ENCODE results near the gene MRPL16.
"Not testable (repeated sequence)": the region's sequence is repeated elsewhere in the genome, so short reads cannot be mapped to it uniquely, and the experiment has no call there.

The MRPL16 gene

GRCh38 chr11:59810189-59810910 lies at the start of gene MRPL16:
MRPL16 (minus strand) TSS chr11:59810778; CDS start chr11:59810658, 120 bp downstream.
- peak; percentile 96 for DNase-seq

DNA sequence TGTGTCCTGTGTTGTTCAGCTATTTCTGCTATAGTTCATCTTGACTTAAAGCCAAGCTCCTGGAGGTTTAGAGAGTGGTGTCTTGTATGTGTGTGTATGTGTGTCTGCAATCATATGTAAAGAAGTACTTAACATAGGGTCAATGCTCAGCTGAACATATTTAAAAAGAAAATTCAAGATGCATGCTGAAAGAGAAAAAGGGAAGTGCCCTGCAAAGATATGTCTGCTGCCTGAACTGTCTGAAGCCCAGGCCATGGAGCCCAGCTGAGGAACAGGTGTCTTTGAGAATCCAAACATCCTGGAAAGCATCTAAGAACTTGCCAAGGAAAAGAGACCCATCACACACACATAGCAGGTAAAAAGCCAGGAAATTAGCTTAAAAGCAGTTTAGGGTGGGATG lies 49.1 kb upstream of the MRPL16 start:
- DNase-seq, result peak; percentile 67

DNA sequence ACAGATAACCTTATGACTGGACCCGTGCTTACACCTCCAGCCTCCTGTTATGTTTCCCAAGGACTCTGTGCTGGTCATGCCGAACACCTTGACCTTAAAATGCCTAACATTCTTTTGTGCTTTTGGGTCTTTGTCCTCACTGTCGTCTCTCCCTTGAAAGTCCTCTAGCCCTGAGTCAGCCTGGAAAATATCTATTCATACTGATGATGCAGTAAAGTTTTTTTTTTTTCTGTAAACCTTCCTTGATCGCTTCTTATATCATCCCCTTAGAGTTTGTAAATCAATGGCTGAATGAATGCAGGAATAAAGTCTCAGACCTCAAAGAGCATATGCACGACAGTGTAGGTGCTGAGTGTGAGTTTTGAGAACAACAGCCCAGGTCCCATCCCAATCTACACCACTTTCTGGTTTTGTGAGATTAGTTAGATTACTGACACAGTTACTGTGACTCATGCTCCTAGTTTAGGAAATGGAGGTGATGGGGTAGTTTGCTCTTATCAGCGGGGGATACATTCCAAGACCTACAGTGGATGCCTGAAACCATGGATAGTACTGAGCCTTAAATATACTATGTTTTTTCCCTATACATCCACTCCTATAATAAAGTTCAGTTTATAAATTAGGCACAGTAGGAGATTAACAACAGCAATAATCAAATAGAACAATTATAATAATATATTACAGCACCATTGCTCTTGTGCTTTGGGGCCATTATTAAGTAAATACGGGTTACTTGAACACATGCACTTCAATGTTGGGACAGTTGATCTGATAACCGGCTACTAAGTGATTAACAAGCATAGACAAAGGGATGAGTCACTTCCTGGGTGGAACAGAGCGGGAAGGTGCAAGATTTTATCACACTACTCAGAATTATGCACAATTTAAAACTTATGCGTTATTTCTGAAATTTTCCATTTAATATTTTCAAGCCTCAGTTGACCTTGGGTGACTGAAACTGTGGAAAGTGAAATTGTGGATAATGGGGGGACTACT lies 47.2 kb upstream of the MRPL16 start:
- peak; percentile 62 for DNase-seq

GRCh38 chr11:59854871-59855270 lies 44.3 kb upstream of the MRPL16 start:
- DNase-seq, result no peak

DNA sequence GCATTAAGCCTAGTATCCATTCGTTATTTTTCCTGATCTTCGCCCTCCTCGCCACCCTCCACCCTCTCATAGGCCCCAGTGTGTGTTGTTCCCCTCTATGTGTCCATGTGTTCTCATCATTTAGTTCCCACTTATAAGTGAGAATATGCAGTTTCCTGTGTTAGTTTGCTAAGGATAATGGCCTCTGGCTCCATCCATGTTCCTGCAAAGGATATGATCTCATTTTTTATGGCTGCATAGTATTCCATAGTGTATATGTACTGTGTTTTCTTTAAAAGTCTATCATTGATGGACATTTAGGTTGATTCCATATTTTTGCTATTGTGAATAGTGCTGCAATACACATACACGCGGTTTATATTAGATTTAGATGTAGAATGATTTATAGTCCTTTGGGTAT lies 40.8 kb upstream of the MRPL16 start:
- DNase-seq, result not testable (repeated sequence)

DNA sequence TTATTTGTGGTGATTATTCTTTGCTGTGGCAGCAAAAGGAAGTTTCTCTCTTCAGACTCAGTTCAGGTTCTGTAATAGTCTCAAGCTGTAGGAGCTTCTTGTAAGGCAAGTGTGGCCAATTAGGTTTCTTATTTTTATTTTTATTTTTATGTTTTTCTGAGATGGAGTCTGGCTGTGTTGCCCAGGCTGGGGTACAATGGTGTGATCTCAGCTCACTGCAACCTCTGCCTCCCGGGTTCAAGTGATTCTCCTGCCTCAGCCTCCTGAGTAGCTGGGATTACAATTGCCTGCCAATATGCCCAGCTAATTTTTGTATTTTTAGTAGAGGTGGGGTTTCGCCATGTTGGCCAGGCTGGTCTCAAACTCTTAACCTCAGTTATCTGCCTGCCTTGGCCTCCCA lies 39.0 kb upstream of the MRPL16 start:
- not testable (repeated sequence) for DNase-seq

DNA sequence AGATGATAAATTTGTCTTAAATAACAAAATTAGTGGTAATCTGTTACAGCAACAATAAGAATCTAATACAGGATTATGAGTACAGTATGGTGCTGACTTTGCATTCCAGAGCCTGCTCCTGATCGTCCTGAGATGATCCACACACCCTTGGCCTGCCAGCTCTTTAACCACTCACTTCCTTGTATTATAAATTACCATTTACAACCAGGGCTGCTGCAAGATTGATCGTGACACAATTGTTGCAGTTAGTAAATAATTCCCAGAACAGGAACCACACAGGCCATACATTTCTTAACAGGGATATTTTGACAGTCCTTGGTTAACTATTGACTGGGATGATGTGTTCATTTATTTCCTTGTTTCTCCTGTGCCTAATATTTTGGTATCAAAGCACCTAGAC lies 38.6 kb upstream of the MRPL16 start:
- DNase-seq, result no peak

GRCh38 chr11:59848439-59848838 lies 37.9 kb upstream of the MRPL16 start:
- not testable (repeated sequence) for DNase-seq

GRCh38 chr11:59847626-59848025 lies 37.0 kb upstream of the MRPL16 start:
- no peak for DNase-seq

DNA sequence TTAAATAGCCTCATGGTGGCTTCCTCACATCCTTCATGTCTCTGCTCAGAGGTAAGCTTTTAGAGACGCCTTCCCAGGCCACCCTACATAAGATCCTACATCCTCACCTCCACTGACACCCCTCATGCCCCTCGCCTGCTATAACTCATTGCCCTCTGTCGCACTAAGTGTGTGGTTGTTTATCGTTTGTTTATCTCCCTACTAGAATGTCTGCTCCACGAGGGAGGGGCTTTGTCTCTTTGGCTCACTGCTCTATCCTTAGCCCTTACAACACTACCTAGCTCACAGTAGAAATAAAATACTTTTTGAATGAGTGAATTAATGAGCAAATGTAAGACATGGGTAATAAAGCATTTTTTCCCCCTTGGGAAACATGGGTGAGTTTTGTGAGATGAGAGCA lies 36.0 kb upstream of the MRPL16 start:
- no peak for DNase-seq

- DNase-seq, result no peak
These were observed 34.8 kb upstream of the MRPL16 start, which contains the start of gene CBLIF for GRCh38 chr11:59845399-59845798. CBLIF (minus strand) TSS chr11:59845499; CDS start chr11:59845453, 46 bp downstream.

GRCh38 chr11:59842316-59842715 lies 31.7 kb upstream of the MRPL16 start:
- no peak for DNase-seq

- DNase-seq, result no peak
These were observed 30.9 kb upstream of the MRPL16 start for GRCh38 chr11:59841514-59841913.

- no peak for DNase-seq
These were observed 29.0 kb upstream of the MRPL16 start for GRCh38 chr11:59839615-59840014.

DNA sequence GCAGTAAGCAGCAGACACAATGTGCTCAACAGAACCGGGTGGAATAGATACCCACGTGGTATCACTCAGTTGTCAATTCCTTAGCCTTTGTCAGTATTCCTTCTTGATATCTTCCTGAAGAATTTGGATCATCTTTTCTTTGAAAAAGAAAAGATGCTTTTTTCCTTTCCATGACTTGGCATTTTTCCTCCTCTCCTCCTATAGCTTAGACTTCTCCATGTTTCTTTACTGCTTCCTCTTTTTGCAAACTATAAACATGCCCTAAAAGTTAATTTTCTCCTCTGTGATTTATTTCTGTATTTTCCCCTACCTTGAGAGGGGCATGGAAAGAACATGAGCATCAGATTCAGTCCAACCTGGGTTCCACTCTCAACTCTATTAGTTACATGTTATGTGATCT lies 23.0 kb upstream of the MRPL16 start:
- peak; percentile 48 for DNase-seq

DNA sequence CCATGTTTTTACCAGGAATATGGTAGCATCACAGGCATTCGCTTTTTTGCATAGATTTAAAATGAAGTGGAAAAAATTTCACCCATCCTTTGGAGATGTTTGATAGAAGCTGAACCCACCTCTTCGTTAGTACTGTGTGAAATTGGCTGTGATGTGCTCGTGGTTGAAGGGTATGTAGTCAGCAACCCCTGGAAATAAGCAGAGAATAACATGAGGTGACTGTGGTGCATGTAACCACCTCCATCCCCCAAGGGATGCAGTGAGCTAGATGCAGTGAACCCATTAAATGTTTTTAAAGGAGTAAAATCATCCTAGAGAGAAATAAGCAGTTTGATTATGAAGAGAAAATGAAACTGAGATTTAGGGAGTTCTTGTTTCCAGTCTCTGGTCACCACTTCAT lies 18.8 kb upstream of the MRPL16 start:
- no peak for DNase-seq

DNA sequence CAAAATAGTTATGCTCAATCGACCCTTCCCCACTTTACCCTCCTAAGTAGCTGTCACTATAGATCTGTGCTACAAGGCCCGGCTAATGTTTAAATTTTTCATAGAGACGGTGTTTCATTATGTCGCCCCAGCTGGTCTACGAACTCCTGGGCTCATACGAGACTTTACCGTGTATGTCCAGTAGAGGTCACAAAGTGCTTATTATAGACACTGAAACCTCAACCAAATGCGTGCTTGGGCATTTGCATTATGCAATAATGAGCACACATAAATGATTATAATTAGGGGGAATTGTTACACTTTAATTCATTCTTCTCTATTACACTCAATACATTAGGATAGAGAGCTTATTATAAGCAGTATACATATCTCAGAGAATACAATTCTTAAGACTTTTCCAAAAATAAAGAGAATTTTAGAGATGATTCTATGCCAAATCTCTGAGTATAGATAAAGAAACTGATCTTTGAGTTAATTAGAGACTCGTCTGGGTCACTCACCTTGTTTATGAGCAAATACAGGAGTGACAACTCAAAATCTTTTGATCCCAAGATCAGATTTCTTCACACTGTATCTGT lies 12.5 kb upstream of the MRPL16 start:
- DNase-seq, result peak; percentile 94

DNA sequence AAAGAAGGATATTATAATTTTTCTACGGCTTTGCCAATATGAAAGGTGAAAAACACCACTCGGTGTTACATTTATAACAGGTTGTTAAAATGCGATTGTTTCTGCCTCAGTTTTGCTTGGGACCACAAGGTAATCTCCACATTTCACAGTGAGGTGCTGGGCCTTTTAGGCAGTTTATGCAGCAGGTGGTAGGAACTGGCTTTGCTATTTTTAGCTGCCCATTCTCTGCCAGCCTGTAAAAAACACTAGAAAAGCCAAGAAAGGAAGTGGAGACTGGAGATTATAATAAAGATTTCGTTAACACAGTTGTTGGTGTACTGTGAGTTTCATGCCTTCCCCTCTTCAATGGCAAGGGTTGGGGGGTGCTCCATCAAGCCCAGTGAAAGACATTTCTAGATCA lies 8.0 kb upstream of the MRPL16 start:
- no peak for DNase-seq

DNA sequence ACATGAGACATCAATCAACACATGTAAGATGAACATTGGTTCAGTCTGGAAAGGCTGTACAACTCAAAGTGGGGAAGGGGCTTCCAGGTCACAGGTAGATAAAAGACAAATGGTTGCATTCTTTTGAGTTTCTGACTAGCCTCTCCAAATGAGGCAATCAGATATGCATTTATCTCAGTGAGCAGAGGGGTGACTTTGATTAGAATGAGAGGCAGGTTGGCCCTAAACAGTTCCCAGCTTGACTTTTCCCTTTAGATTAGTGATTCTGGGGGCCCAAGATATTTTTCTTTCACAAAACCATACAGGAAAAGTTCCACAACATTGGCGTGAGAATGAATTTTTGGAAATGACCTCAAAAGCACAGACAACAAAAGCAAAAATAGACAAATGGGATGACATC lies 5.9 kb upstream of the MRPL16 start:
- peak; percentile 37 for DNase-seq

GRCh38 chr11:59815754-59816153 lies 5.2 kb upstream of the MRPL16 start:
- DNase-seq, result no peak

DNA sequence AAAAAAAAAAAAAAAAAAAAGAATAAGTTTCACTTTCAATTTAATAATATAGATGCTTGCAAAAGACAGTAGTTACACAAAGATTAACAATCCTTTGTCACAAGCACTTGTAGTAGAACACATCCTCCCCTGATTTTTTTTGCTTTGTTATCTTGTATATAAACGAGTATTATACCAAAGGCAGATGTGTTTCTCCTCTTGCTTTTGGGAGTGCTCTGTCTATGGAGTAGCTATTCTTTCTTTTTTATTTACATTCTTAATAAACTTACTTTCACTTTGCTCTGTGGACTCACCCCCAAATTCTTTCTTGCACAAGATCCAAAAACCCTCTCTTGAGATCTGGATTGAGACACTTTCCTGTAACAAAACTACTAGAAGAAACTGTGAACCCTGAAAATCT lies 3.4 kb upstream of the MRPL16 start:
- DNase-seq, result peak; percentile 80

DNA sequence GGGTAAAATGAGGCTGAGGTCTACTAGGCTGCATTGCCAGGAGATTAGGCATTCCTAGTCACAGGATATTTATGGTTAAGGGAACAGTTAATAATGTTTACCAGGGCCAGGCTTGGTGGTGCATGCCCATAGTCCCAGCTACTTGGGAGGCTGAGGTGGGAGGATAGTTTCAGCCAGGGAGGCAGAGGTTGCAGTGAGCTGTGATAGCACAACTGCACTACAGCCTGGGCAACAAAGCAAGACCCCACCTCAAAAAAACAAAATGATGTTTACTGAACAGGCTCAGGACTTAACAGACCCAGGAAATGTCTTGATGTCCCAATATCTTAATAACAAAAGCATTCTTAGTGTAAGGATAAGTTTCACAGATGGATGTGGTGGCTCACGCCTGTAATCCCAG lies 2.8 kb upstream of the MRPL16 start:
- no peak for DNase-seq

DNA sequence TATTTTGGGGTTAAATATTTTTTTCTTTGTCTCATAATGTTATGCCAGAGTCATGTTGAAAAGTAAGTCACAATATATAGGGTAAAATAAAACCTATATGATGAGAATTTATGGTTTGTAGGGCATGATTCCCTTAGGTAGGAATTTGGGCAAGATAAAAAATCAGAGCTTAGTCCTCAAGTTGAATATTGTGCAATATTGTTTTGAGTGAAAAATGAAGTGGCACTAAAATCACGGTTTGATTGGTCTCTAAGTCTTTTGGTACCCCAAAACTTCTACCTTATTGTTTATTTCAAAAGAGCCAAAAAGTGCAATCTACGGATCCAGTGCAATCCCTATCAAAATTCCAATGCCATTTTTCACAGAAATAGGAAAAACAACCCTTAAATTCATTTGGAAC lies 1.6 kb upstream of the MRPL16 start:
- DNase-seq, result no peak

- DNase-seq, result no peak
These were observed 307 bp upstream of the MRPL16 start for GRCh38 chr11:59810911-59811259.

Data from OCI-M1 (cell line).